HCT116 (cell line): ENCODE measurements around the gene THBS3. TPM values are rescaled to one million over a fixed set of nuclear protein-coding genes. Genes with fewer than 3 reads are reported as not detected.
A peak's percentile ranks its signal among the peaks of the same experiment; 100 is the strongest.
"Not testable (repeated sequence)": the region's sequence is repeated elsewhere in the genome, so short reads cannot be mapped to it uniquely, and the experiment has no call there.

Experiments used
- ATAC-seq: fragments of 200-7000 bp; cut with Tn5 transposase; 2 replicates; pipeline ENCODE4 v1.9.1; 2020; ENCODE audit warnings: mild to moderate bottlenecking, moderate library complexity
- BruUV-seq: library from RNA; stranded (reverse); fragments of 400-500 nt; replicated peaks from 2 replicates; lab custom pipeline; 2021; lab: Mats Ljungman, UMichigan
- CTCF ChIA-PET: fragments of 300-600 bp; sonication (Branson Sonifier 250); formaldehyde crosslinking; loops from one replicate; lab custom pipeline; 2021; ENCODE audit warnings: antibody characterized with exemption; lab: Charles Lee
- POLR2A ChIA-PET: fragments of 300-600, 350-600 bp; sonication (Branson Sonifier 250); formaldehyde crosslinking; loops from one replicate; lab custom pipeline; 2021; ENCODE audit warnings: antibody characterized with exemption; lab: Charles Lee
- RAD21 ChIA-PET, 2 experiments: fragments of 300-600 bp; sonication (Branson Sonifier 250); formaldehyde crosslinking; loops; one replicate each; lab custom pipeline; 2023; ENCODE audit warnings: low total read pairs in 2 of 2; ENCODE audit not compliant: uncharacterized antibody in 2 of 2, unreplicated experiment in 2 of 2, low non-redundant PET in 1 of 2; lab: Charles Lee
- DNase-seq: peaks from one replicate; pipeline ENCODE4 v3.0.0-alpha.2; 2010; ENCODE audit warnings: low read depth, low spot score
- H2AFZ ChIP-seq: fragments of 200-600 bp; shearing (Covaris generic), sonication (generic); 2 replicates; pipeline ENCODE4 v1.6.1; 2017; ENCODE audit warnings: low read depth, mixed run types, mixed read lengths, antibody characterized with exemption, low read length; ENCODE audit not compliant: poor library complexity, severe bottlenecking
- H3K27ac ChIP-seq: 2 replicates; pipeline ENCODE4 v1.5.1; 2012; ENCODE audit warnings: low read depth, low read length
- H3K27me3 ChIP-seq: fragments of 200-600 bp; sonication (generic); 2 replicates; pipeline ENCODE4 v1.6.1; 2016; ENCODE audit warnings: mixed run types, low read length, mixed read lengths; ENCODE audit not compliant: insufficient read depth
- H3K36me3 ChIP-seq, 2 experiments: fragments of 200-500 bp in 1 of 2; fragments of 200-600 bp in 1 of 2; sonication (Bioruptor generic) in 1 of 2; sonication (generic) in 1 of 2; 2 replicates each; pipeline versions ENCODE4 v1.5.1 to v1.6.1; 2014 to 2016; ENCODE audit warnings: low read length in 2 of 2, inconsistent platforms in 1 of 2, mixed read lengths in 1 of 2, mixed run types in 1 of 2; ENCODE audit not compliant: insufficient read depth in 2 of 2, control insufficient read depth in 1 of 2
- H3K4me1 ChIP-seq, 2 experiments: fragments of 200-600 bp in 1 of 2; sonication (generic) in 1 of 2; 2 replicates each; pipeline versions ENCODE4 v1.5.1 to v1.6.1; 2012 to 2017; ENCODE audit warnings: low read length in 2 of 2, inconsistent platforms in 1 of 2, mild to moderate bottlenecking in 1 of 2, mixed read lengths in 1 of 2, mixed run types in 1 of 2, moderate library complexity in 1 of 2; ENCODE audit not compliant: insufficient read depth in 2 of 2, control insufficient read depth in 1 of 2
- H3K4me2 ChIP-seq: fragments of 200-600 bp; sonication (generic); 2 replicates; pipeline ENCODE4 v1.6.1; 2017; ENCODE audit warnings: mixed run types, low read length, mixed read lengths
- H3K4me3 ChIP-seq, 2 experiments: fragments of 200-600 bp in 1 of 2; sonication (generic) in 1 of 2; replicated peaks in 1 of 2; 2 replicates each; pipeline ENCODE4 v1.5.1; 2011 to 2016; ENCODE audit warnings: low read length in 2 of 2, control low read depth in 1 of 2, low read depth in 1 of 2, mild to moderate bottlenecking in 1 of 2, mixed read lengths in 1 of 2, mixed run types in 1 of 2
- H3K79me2 ChIP-seq: fragments of 200-600 bp; sonication (generic); 2 replicates; pipeline ENCODE4 v1.6.1; 2017; ENCODE audit warnings: mild to moderate bottlenecking, mixed run types, low read length, moderate library complexity, mixed read lengths; ENCODE audit not compliant: insufficient read depth
- H3K9ac ChIP-seq: fragments of 200-600 bp; sonication (generic); 2 replicates; pipeline ENCODE4 v1.6.1; 2016; ENCODE audit warnings: low read length, mixed read lengths
- H3K9me2 ChIP-seq: fragments of 200-600 bp; sonication (generic), shearing (Covaris generic); 2 replicates; pipeline ENCODE4 v1.6.1; 2017; ENCODE audit warnings: mixed run types, mild to moderate bottlenecking, moderate library complexity; ENCODE audit not compliant: insufficient read depth
- H3K9me3 ChIP-seq, 2 experiments: fragments of 200-500 bp in 1 of 2; fragments of 200-600 bp in 1 of 2; sonication (Bioruptor generic) in 1 of 2; sonication (generic) in 1 of 2; 2 replicates each; pipeline ENCODE4 v1.6.1; 2014 to 2017; ENCODE audit warnings: low read length in 2 of 2, mixed read lengths in 2 of 2, inconsistent platforms in 1 of 2, low read depth in 1 of 2, mild to moderate bottlenecking in 1 of 2, mixed run types in 1 of 2, moderate library complexity in 1 of 2; ENCODE audit not compliant: control insufficient read depth in 1 of 2, insufficient read depth in 1 of 2
- H4K20me1 ChIP-seq: fragments of 200-600 bp; sonication (generic), shearing (Covaris generic); 2 replicates; pipeline ENCODE4 v1.6.1; 2017; ENCODE audit warnings: mixed run types, mild to moderate bottlenecking, moderate library complexity; ENCODE audit not compliant: insufficient read depth
- CEBPB ChIP-seq: IDR thresholded peaks from 2 replicates; pipeline ENCODE4 v1.6.1; 2012; ENCODE audit warnings: low read depth
- CTCF ChIP-seq, 3 experiments: fragments of 200-600 bp in 1 of 3; sonication (generic) in 1 of 3; IDR thresholded peaks in 2 of 3; conservative IDR thresholded peaks in 1 of 3; 2 replicates each; pipeline ENCODE4 v1.5.1; 2012 to 2017; ENCODE audit warnings: low read depth in 2 of 3, low read length in 2 of 3, antibody characterized with exemption in 1 of 3, borderline replicate concordance in 1 of 3, control low read depth in 1 of 3, mild to moderate bottlenecking in 1 of 3, mixed read lengths in 1 of 3, mixed run types in 1 of 3, moderate library complexity in 1 of 3; ENCODE audit not compliant: insufficient read depth in 1 of 3
- EZH2 ChIP-seq: fragments of 200-600 bp; sonication (generic); IDR thresholded peaks from 2 replicates; pipeline ENCODE4 v1.6.1; 2017; ENCODE audit warnings: antibody characterized with exemption, mixed run types
- EZH2phosphoT487 ChIP-seq: fragments of 200-600 bp; IDR thresholded peaks from 2 replicates; pipeline ENCODE4 v1.6.1; 2018; ENCODE audit warnings: antibody characterized with exemption, borderline replicate concordance
- MAX ChIP-seq: IDR thresholded peaks from 2 replicates; pipeline ENCODE4 v1.6.1; 2012
- POLR2AphosphoS5 ChIP-seq: IDR thresholded peaks from 2 replicates; pipeline ENCODE4 v1.6.1; 2011; ENCODE audit warnings: mild to moderate bottlenecking, low read depth, low read length, moderate library complexity
- SP1 ChIP-seq: IDR thresholded peaks from 2 replicates; pipeline ENCODE4 v1.6.1; 2012; ENCODE audit warnings: low read depth
- YY1 ChIP-seq: IDR thresholded peaks from 2 replicates; pipeline ENCODE4 v1.6.1; 2011; ENCODE audit warnings: low read length, low read depth, moderate library complexity, mild to moderate bottlenecking; ENCODE audit not compliant: insufficient replicate concordance; ENCODE audit errors: extremely low read depth
- ZFX ChIP-seq: fragments of 450-650 bp; IDR thresholded peaks from 2 replicates; pipeline ENCODE4 v1.6.1; 2017
- ZNF274 ChIP-seq: fragments of 200-500 bp; sonication (Bioruptor generic); IDR thresholded peaks from 2 replicates; pipeline ENCODE4 v1.6.1; 2014; ENCODE audit warnings: mild to moderate bottlenecking, low read depth, low read length, inconsistent platforms
- intact Hi-C: fragments of 100-400 bp; cut with micrococcal nuclease; formaldehyde crosslinking; loops from 2 replicates; pipeline ENCODE4 v1.10.0; 2022
- total RNA-seq: library from RNA; stranded (reverse); gene quantifications from one replicate; pipeline ENCODE4 v1.2.1, GENCODE V29; 2021; ENCODE audit not compliant: unreplicated experiment
- TF ChIP-seq, protein P1 (sequence below): IDR thresholded peaks from 2 replicates; pipeline ENCODE4 v1.6.1; 2011; ENCODE audit warnings: mild to moderate bottlenecking, low read length, moderate library complexity; ENCODE audit not compliant: insufficient replicate concordance; ENCODE audit errors: extremely low read depth

THBS3 gene
- total RNA-seq, 1 experiment from 2014 or later = 15.9 TPM

DNA sequence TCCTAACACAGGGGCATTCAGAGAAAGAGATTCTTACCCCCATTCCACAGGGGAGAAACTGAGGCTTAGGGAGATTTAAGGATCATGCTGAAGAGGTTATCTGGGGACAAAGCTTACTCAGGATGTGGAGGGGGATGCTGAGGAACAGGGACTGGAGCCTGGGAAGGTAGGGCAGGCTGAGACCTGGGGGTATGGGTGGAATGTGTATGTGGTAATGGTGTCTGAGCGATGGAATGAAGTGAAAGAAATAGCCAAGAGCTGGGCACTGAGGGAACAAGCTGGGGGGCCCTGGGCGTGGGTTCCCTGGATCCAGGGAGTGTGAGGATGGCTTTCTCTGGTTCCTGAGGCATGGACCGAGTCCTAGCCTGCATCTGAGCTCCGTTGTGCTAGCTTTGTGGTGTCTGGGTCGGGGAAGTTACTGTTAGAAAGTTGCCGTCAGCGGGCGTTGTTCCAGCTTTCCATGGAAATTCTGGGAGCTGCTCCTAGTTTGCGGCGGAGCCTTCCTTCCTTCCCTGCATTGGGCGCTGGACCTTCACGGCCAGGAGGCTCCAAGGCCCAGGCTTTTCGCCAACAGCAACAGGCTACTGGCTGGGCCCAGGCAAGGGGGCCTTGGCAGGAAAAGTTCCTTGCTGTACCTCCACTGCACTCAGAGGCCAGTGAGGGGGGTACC, 3.8 kb upstream of the THBS3 start:
- CTCF ChIA-PET, BruUV-seq, H3K27me3 ChIP-seq, H3K4me2 ChIP-seq, intact Hi-C loops, H3K36me3 ChIP-seq, POLR2A ChIA-PET, H3K4me3 ChIP-seq, H3K9me2 ChIP-seq, H4K20me1 ChIP-seq, DNase-seq, H2AFZ ChIP-seq, ATAC-seq, H3K27ac ChIP-seq, H3K9ac ChIP-seq, RAD21 ChIA-PET, H3K9me3 ChIP-seq: not testable (repeated sequence)
- peaks cover 16% of the 10 kb centered on the region for H3K79me2 ChIP-seq
- peaks cover 22 to 32% of the 10 kb centered on the region in 2 experiments for H3K4me1 ChIP-seq

DNA sequence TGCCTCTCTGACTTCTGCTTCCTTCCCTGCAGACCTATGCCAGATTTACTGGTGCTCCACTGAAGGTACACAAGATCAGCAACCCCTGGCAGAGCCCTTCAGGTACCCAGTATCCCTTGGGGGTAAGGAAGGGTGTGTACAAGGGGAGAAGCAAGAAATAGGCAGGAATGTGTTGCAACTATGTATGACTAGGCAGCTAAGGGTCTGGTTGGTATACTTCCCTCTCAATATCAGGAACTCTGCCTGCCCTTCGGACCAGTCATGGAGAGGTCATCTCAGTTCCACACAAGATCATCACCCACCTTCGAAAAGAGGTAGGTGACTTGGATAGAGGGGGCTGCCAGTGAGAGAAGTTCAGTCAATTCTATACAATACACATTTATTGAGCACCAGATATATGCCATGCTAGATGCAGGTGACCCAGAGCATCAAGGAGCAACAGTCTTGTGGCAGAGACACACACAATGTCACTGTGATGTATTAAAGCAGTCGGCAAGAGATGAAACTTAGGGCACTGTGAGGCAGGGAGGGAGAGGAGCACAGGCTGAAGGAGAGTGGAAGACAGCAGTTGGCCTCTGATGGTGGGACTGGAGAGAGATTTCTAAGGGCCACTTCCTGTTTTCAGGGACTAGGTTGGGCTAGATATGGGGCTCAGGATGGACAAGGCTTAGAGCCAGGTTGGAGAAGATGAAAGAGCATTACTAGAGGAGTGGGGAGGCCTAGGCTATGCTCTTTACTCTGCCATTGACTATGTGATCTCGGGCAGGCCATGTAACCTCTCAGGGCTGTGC, 2.8 kb upstream of the THBS3 start:
- RAD21 ChIA-PET = no interaction called here
- BruUV-seq = no TSS peak
- TF ChIP-seq YY1 (no peak), SP1 (no peak), EZH2phosphoT487 (no peak), CTCF (IDR thresholded peaks at IDR 0.05 in 2 of 3, conservative IDR thresholded peaks at IDR 0.05 in 1 of 3; ENCODE audit: borderline replicate concordance in 1 of 3, insufficient read depth in 1 of 3, low read depth in 2 of 3, low read length in 2 of 3) (no peak), POLR2AphosphoS5 (no peak), ZNF274 (no peak), CEBPB (no peak), EZH2 (no peak), MAX (no peak), ZFX (no peak)
- TF ChIP-seq, protein P1, sequence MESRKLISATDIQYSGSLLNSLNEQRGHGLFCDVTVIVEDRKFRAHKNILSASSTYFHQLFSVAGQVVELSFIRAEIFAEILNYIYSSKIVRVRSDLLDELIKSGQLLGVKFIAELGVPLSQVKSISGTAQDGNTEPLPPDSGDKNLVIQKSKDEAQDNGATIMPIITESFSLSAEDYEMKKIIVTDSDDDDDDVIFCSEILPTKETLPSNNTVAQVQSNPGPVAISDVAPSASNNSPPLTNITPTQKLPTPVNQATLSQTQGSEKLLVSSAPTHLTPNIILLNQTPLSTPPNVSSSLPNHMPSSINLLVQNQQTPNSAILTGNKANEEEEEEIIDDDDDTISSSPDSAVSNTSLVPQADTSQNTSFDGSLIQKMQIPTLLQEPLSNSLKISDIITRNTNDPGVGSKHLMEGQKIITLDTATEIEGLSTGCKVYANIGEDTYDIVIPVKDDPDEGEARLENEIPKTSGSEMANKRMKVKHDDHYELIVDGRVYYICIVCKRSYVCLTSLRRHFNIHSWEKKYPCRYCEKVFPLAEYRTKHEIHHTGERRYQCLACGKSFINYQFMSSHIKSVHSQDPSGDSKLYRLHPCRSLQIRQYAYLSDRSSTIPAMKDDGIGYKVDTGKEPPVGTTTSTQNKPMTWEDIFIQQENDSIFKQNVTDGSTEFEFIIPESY = no peak

More for the DNA sequence above, 2.8 kb upstream of the THBS3 start:
- H3K79me2 ChIP-seq = peaks cover 16% of the 10 kb centered on the region
- ChIA-PET CTCF (interaction anchor here (1.8 kb wide), 1 partner anchor 17 kb away, joined by 8 read pairs; no protein-coding TSS in a partner anchor), POLR2A (no interaction called here)
- no peaks in the 10 kb centered on the region for H4K20me1 ChIP-seq
- peak overlapping the region; percentile 77 for H3K4me2 ChIP-seq
- DNase-seq (no peak), ATAC-seq (no peak)
- peaks cover 22 to 33% of the 10 kb centered on the region in 2 experiments for H3K4me1 ChIP-seq
- H3K9ac ChIP-seq = peak overlapping the region; percentile 93
- no peak overlapping the region for H3K27ac ChIP-seq
- H3K4me3 ChIP-seq = peak overlapping the region; percentile 89 to 100; a peak in 3 of 4 replicates
- intact Hi-C loops = no loop called here
- peaks cover 0 to 6% of the 10 kb centered on the region in 2 experiments; a peak in 1 of 4 replicates for H3K36me3 ChIP-seq
- H3K9me2 ChIP-seq = no peaks in the 10 kb centered on the region
- no peak overlapping the region for H2AFZ ChIP-seq
- H3K9me3 ChIP-seq = no peaks in the 10 kb centered on the region
- H3K27me3 ChIP-seq = no peaks in the 10 kb centered on the region
